Measurements from ENCODE around the gene ATG5. TPM values are rescaled to one million over a fixed set of nuclear protein-coding genes. Genes with fewer than 3 reads are reported as not detected.

ATG5 gene
- total and polyA plus RNA-seq, 5 experiments from 2014 or later, result 24.4 to 30.4 (median 27.8) TPM

GRCh38 chr6:106339334-106340029, 13.9 kb upstream of the ATG5 start:
- POLR2A ChIA-PET, result no interaction called here
- Mint-ChIP-seq H3K27me3 (peaks cover 16 to 46% (median 29%) of the 10 kb centered on the region in 5 donors), H3K36me3 (no peaks in the 10 kb centered on the region), H3K9me3 (no peaks in the 10 kb centered on the region), H3K4me1 (peaks cover 0 to 8% (median 6%) of the 10 kb centered on the region in 4 donors), H3K4me3 (peak overlapping the region in 8 of 10 donors; percentile 7 to 61 (median 48)), H3K27ac (peak overlapping the region in 1 of 10 donors; percentile 15)
- ATAC-seq, result peak; percentile 84 to 91
- peak in 9 of 10 donors; percentile 11 to 69 (median 31) for DNase-seq

DNA sequence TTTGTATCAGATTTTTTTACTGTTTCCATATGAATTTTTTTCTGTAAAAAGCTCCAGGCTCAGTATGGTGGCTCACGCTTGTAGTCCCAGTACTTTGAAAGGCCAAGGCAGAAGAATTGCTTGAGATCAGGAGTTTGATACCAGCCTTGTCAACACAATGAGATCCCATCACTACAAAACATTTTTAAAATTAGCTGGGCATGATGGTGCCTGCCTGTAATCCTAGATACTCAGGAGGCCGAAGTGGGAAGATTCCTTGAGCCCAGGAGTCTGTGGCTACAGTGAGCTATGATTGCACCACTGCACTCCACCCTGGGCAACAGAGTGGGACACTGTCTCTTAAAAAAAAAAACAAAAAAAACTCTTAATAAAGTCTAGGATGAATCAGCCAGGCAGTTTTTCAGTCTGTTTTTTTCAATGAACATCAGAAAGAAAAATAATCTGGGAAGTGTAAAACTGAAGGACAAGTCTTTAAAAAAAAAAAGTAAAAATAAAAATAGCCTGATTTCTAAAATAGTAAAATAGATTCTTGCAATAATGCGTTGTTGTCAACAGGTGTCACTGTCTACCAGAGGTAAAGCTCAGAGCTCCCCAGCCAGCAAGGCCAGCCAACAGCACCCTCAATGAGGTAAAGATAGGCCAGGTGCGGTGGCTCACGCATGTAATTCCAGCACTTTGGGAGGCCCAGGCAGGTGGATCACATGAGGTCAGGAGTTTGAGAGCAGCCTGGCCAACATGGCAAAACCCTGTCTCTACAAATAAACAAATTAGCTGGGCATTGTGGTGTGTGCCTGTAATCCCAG, 9.3 kb upstream of the ATG5 start:
- Mint-ChIP-seq H3K4me1 (peaks cover 0 to 8% (median 6%) of the 10 kb centered on the region in 4 donors), H3K36me3 (no peaks in the 10 kb centered on the region)
- POLR2A ChIA-PET, result interaction anchor here (0.6 to 0.9 kb wide), 3 partner anchors 9 to 1268 kb away, joined by 3 to 4 read pairs (median 3); partner anchors contain the start of gene ATG5

DNA sequence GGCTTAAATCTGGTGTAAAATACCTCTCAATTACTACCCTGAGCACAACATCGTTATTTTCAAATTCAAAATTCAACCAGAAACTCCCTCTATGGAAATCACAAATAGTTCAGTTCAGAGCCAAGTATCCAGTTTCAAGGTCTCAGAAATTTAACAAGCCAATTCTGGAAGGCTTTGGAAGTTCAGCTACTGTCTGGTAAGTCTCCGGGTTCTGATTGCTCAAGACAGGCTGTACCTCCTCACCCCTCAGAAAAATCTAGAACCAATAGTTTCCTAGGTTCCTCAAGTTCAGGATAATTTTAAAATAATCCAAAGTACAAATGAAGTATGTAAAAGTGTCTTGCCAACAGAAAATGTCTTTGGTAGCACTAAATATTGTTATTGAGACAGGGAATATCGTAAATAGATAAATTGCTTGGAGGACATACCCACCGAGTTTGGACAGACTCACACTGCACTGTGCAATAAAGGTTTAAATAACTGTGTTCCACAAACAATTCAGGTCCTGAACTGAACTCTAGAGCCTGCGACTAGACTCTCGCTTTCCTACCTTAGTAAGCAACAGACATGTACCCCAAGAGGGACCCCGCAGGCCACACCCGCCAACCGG, 729 bp downstream of the ATG5 start:
- DNase-seq, result peak in 1 of 10 donors; percentile 6
- ATAC-seq, result no peak
- Mint-ChIP-seq H3K4me3 (peak overlapping the region; percentile 95 to 100 (median 98)), H3K36me3 (peaks cover 0 to 5% (median 1%) of the 10 kb centered on the region in 3 donors), H3K9me3 (no peaks in the 10 kb centered on the region), H3K27ac (peak overlapping the region; percentile 94 to 99 (median 98)), H3K27me3 (peaks cover 3 to 14% (median 7%) of the 10 kb centered on the region in 5 donors), H3K4me1 (peaks cover 29 to 59% (median 55%) of the 10 kb centered on the region in 4 donors)
- POLR2A ChIA-PET, result interaction anchor here (0.5 to 1.4 kb wide), 10 partner anchors 9 to 1135 kb away, joined by 3 to 9 read pairs (median 4); partner anchors contain the start of gene PDSS2

More for the DNA sequence above, 9.3 kb upstream of the ATG5 start:
- DNase-seq, result peak; percentile 21 to 67 (median 50)
- Mint-ChIP-seq H3K9me3 (no peaks in the 10 kb centered on the region), H3K4me3 (no peak overlapping the region), H3K27ac (no peak overlapping the region), H3K27me3 (peaks cover 11 to 47% (median 20%) of the 10 kb centered on the region in 5 donors)
- peak; percentile 83 for ATAC-seq

DNA sequence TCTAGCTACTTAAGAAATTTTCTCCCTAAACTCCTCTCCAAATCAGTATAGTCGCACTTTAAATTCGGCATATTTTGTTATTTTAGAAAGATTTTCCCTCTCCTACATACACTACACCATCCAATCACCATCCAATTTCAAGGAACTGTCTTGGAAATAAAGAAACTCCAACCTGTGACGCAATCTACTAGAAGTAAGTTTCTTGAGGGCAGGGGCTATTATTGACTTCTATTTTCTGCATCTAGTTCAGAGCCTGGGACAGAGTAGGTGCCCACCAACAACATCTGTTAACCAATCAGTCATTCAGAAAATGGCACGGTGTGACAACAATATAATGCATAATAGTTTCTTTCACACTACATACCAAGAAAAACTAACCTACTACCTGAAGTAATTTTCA, 3.6 kb downstream of the ATG5 start:
- Mint-ChIP-seq H3K36me3 (peaks cover 0 to 8% (median 1%) of the 10 kb centered on the region in 3 donors), H3K4me1 (peaks cover 38 to 76% (median 72%) of the 10 kb centered on the region in 4 donors), H3K27me3 (peaks cover 0 to 2% (median 0%) of the 10 kb centered on the region in 5 donors), H3K4me3 (no peak overlapping the region), H3K9me3 (no peaks in the 10 kb centered on the region), H3K27ac (no peak overlapping the region)
- DNase-seq, result no peak
- ATAC-seq, result no peak
- POLR2A ChIA-PET, result no interaction called here

DNA sequence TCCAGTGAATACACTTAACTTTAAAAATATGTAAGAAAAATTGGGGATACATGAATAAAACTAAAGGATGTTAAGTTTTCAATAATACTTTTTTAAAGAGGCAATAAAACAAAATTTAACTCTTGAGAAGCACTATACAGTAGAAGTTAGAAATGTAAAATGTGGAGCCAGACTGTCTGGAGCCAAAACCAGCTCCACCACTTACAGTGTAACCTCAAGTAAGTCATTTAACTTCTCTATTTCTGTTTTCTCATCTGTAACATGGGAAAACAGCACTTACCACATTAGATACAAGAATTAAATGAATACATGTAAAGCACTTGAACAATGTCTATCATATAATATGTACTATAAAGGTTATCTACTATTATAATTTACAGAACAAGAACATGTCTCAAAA, 6.7 kb downstream of the ATG5 start:
- POLR2A ChIA-PET, result no interaction called here
- peaks cover 4 to 31% (median 8%) of the 10 kb centered on the region in 3 donors for H3K36me3 Mint-ChIP-seq

GRCh38 chr6:106318061-106318460, 7.5 kb downstream of the ATG5 start:
- no peak for DNase-seq
- no peaks in the 10 kb centered on the region for H3K27me3 Mint-ChIP-seq

More for the DNA sequence above, 6.7 kb downstream of the ATG5 start:
- no peak overlapping the region for H3K27ac Mint-ChIP-seq
- no peak for DNase-seq
- ATAC-seq, result no peak
- no peaks in the 10 kb centered on the region for H3K27me3 Mint-ChIP-seq
- H3K4me1 Mint-ChIP-seq, result peaks cover 35 to 72% (median 67%) of the 10 kb centered on the region in 4 donors
- H3K9me3 Mint-ChIP-seq, result no peaks in the 10 kb centered on the region
- H3K4me3 Mint-ChIP-seq, result no peak overlapping the region

GRCh38 chr6:106316375-106316766, 9.2 kb downstream of the ATG5 start:
- no peaks in the 10 kb centered on the region for H3K9me3 Mint-ChIP-seq
- H3K36me3 Mint-ChIP-seq, result peaks cover 4 to 53% (median 21%) of the 10 kb centered on the region in 3 donors
- DNase-seq (no peak), ATAC-seq (no peak)
- no peaks in the 10 kb centered on the region for H3K27me3 Mint-ChIP-seq
- H3K27ac Mint-ChIP-seq, result peak overlapping the region in 6 of 10 donors; percentile 1 to 49 (median 9)
- H3K4me3 Mint-ChIP-seq, result peak overlapping the region in 1 of 10 donors; percentile 11
- H3K4me1 Mint-ChIP-seq, result peaks cover 35 to 71% (median 65%) of the 10 kb centered on the region in 4 donors
- POLR2A ChIA-PET, result no interaction called here

More at GRCh38 chr6:106318061-106318460, 7.5 kb downstream of the ATG5 start:
- Mint-ChIP-seq H3K36me3 (peaks cover 4 to 37% (median 10%) of the 10 kb centered on the region in 3 donors), H3K4me1 (peaks cover 30 to 71% (median 64%) of the 10 kb centered on the region in 4 donors), H3K9me3 (no peaks in the 10 kb centered on the region), H3K4me3 (no peak overlapping the region), H3K27ac (no peak overlapping the region)
- no peak for ATAC-seq
- POLR2A ChIA-PET, result no interaction called here

GRCh38 chr6:106315765-106316374, 9.7 kb downstream of the ATG5 start:
- POLR2A ChIA-PET, result interaction anchor here (0.8 kb wide), 1 partner anchor 9 kb away, joined by 4 read pairs; the partner anchor contains the start of gene ATG5
- H3K27ac Mint-ChIP-seq, result peak overlapping the region in 1 of 10 donors; percentile 27
- peaks cover 39 to 71% (median 65%) of the 10 kb centered on the region in 4 donors for H3K4me1 Mint-ChIP-seq
- H3K4me3 Mint-ChIP-seq, result no peak overlapping the region
- H3K27me3 Mint-ChIP-seq, result no peaks in the 10 kb centered on the region
- DNase-seq (no peak), ATAC-seq (no peak)
- peaks cover 4 to 58% (median 25%) of the 10 kb centered on the region in 3 donors for H3K36me3 Mint-ChIP-seq
- H3K9me3 Mint-ChIP-seq, result no peaks in the 10 kb centered on the region

- no peak for ATAC-seq
- H3K36me3 Mint-ChIP-seq, result peaks cover 7 to 76% (median 36%) of the 10 kb centered on the region in 3 donors
- POLR2A ChIA-PET, result interaction anchor here (0.8 kb wide), 1 partner anchor 16 kb away, joined by 4 read pairs; the partner anchor contains the start of gene ATG5
- H3K4me1 Mint-ChIP-seq, result peaks cover 27 to 54% (median 45%) of the 10 kb centered on the region in 4 donors
- H3K27me3 Mint-ChIP-seq, result no peaks in the 10 kb centered on the region
- H3K9me3 Mint-ChIP-seq, result no peaks in the 10 kb centered on the region
- no peak overlapping the region for H3K4me3 Mint-ChIP-seq
- no peak overlapping the region for H3K27ac Mint-ChIP-seq
- no peak for DNase-seq
Observed at GRCh38 chr6:106309766-106310373, 15.7 kb downstream of the ATG5 start.

DNA sequence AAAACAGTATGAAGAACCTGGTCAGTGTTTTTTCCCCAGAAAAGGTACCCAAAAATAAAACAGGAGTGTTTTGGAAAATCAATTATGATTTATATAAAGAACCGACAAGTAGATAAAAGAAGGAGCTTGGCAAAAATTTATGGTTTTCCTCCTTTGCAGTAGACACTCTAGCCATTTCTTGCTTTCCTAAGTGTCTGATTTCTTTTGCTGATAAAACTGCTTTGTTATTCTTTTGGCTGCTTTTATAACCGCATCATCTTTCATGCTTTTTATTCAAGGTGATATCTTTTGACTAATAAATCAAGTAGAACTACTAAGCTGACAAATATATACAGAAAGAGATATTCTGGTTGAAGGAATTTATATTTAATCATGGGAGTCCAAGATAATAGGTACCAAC, 16.6 kb downstream of the ATG5 start:
- peaks cover 5 to 70% (median 33%) of the 10 kb centered on the region in 3 donors for H3K36me3 Mint-ChIP-seq
- ATAC-seq (no peak), DNase-seq (no peak)
- peaks cover 27 to 54% (median 43%) of the 10 kb centered on the region in 4 donors for H3K4me1 Mint-ChIP-seq
- H3K4me3 Mint-ChIP-seq, result no peak overlapping the region
- no peaks in the 10 kb centered on the region for H3K9me3 Mint-ChIP-seq
- no peaks in the 10 kb centered on the region for H3K27me3 Mint-ChIP-seq
- H3K27ac Mint-ChIP-seq, result peak overlapping the region in 1 of 10 donors; percentile 40
- POLR2A ChIA-PET, result no interaction called here

DNA sequence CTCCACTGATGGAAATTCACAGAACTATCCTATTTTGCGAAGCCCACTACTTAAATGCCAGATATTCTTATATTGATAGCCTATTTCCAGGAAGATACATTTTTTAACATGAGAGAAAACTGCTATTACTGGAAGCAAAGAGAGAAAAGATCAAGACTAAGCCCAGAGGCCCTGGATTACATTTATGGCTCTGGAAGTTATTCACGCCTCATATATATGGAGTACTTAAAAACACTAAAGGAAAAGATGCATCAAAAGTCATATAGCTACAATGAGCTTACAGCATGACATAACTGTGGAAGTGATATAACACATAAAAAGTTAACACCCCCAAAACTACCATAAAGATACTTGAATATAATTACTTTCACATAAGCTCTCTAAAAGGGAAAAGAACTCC, 19.8 kb downstream of the ATG5 start:
- Mint-ChIP-seq H3K9me3 (no peaks in the 10 kb centered on the region), H3K27me3 (no peaks in the 10 kb centered on the region), H3K27ac (no peak overlapping the region), H3K4me3 (no peak overlapping the region), H3K4me1 (peaks cover 10 to 36% (median 23%) of the 10 kb centered on the region in 4 donors), H3K36me3 (peaks cover 5 to 40% (median 13%) of the 10 kb centered on the region in 3 donors)
- POLR2A ChIA-PET, result no interaction called here
- ATAC-seq, result no peak
- no peak for DNase-seq

Measured in naive thymus-derived CD8-positive, alpha-beta T cell (primary cell).